HCEC 1CT (cell line): ENCODE results near the gene PCDHB8.
A peak's percentile ranks its signal among the peaks of the same experiment; 100 is the strongest.
"Not testable (repeated sequence)": the region's sequence is repeated elsewhere in the genome, so short reads cannot be mapped to it uniquely, and the experiment has no call there.

Experiments used
- DNase-seq: peaks from one replicate; pipeline ENCODE4 v3.0.0-alpha.2; 2017

The PCDHB8 gene

DNA sequence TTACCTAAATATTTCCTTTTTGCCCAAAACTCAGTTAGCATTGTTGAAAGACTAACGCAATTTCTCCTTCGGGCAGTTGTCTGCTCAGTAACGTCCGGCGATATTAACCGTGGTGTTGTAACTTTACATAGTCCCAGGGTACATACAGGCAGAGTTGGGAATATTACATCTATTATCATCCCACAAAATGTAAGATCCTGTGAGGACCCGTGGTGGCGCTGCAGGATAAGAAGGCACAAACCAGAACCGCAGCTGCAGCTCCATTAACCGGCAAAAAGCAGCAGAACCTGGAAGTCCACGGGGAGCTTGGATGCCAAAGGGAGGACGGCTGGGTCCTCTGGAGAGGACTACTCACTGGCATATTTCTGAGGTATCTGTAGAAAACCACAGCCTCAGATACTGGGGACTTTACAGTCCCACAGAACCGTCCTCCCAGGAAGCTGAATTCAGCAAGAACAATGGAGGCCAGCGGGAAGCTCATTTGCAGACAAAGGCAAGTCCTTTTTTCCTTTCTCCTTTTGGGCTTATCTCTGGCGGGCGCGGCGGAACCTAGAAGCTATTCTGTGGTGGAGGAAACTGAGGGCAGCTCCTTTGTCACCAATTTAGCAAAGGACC, at the start of gene PCDHB8:
TSS of gene PCDHB8 (plus strand) at position 214 of the 615 bp plus-strand sequence. CDS start at position 459, 245 bp downstream.
- not testable (repeated sequence) for DNase-seq

DNA sequence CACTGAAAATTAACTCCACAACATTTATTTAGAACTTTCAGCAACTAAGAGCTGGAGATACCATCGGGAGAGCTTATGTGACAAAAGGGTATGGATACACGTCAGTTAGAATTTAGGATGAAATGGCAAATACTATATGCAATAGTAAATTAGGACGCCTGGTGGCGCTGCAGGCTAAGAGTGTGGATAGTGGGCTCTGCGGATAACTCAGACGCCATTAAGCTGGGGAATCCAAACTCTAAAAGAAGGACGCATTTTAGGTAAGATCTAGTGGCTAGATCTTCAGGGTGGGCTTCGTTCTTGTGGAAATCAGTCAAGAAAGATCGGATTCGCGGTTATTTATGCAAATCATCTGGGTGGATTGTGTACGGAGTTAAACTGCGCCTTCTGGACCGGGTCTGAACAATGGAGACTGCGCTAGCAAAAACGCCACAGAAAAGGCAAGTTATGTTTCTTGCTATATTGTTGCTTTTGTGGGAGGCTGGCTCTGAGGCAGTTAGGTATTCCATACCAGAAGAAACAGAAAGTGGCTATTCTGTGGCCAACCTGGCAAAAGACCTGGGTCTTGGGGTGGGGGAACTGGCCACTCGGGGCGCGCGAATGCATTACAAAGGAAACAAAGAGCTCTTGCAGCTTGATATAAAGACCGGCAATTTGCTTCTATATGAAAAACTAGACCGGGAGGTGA, 42.4 kb upstream of the PCDHB8 start, which contains the start of gene PCDHB5:
TSS of gene PCDHB5 (plus strand) at position 177 of the 688 bp plus-strand sequence. CDS start at position 406, 229 bp downstream.
- no peak for DNase-seq

DNA sequence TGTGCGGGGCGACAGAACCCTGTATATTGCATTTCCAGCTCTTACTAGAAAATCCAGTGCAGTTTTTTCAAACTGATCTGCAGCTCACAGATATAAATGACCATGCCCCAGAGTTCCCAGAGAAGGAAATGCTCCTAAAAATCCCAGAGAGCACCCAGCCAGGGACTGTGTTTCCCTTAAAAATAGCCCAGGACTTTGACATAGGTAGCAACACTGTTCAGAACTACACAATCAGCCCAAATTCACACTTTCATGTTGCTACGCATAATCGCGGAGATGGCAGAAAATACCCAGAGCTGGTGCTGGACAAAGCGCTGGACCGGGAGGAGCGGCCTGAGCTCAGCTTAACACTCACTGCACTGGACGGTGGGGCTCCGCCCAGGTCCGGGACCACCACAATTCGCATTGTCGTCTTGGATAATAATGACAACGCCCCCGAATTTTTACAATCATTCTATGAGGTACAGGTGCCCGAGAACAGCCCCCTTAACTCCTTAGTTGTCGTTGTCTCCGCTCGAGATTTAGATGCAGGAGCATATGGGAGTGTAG, 41.8 kb upstream of the PCDHB8 start:
- DNase-seq, result no peak

DNA sequence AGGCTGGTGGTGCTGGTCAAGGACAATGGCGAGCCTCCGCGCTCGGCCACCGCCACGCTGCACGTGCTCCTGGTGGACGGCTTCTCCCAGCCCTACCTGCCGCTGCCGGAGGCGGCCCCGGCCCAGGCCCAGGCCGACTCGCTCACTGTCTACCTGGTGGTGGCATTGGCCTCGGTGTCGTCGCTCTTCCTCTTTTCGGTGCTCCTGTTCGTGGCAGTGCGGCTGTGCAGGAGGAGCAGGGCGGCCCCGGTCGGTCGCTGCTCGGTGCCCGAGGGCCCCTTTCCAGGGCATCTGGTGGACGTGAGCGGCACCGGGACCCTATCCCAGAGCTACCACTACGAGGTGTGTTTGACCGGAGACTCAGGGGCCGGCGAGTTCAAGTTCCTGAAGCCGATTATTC, 40.2 kb upstream of the PCDHB8 start:
- DNase-seq, result not testable (repeated sequence)

DNA sequence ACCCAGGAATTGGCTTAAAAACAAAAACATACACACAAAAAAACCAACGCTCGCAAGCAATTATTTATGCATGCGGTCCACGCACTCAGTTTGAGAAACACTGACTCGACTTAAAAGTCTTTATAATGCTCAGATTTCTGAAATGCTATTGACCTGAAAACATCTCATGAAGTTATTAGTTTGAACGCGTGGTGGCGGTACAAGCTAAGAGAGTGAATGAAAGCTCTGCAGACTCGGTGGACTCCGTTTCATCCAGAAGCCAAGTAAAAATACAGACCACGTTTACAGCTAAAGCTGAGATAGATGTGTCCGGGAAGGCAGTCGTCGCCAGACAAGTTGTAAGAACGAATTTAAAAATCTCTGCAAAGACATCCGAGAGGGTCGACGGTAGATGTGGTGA, 27.8 kb upstream of the PCDHB8 start, which contains the start of gene PCDHB6:
TSS of gene PCDHB6 (plus strand) at position 246 of the 400 bp plus-strand sequence. CDS start 201 bp downstream, outside the sequence.
- no peak for DNase-seq

DNA sequence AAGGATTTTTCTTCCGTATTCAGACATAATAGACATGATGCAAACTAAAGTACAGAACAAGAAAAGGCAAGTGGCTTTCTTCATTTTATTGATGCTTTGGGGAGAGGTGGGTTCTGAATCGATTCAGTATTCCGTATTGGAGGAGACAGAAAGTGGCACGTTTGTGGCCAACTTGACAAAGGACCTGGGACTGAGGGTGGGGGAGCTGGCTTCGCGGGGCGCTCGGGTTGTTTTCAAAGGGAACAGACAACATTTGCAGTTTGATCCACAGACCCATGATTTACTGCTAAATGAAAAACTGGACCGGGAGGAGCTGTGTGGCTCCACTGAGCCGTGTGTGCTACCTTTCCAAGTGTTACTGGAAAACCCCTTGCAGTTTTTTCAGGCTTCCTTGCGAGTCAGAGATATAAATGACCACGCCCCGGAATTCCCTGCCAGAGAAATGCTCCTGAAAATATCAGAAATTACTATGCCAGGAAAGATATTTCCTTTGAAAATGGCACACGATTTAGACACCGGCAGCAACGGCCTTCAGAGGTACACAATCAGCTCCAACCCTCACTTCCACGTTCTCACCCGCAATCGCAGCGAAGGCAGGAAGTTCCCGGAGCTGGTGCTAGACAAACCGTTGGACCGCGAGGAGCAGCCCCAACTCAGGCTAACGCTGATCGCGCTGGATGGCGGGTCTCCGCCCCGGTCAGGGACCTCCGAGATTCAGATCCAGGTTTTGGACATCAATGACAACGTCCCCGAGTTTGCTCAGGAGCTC, 27.2 kb upstream of the PCDHB8 start:
- no peak for DNase-seq

DNA sequence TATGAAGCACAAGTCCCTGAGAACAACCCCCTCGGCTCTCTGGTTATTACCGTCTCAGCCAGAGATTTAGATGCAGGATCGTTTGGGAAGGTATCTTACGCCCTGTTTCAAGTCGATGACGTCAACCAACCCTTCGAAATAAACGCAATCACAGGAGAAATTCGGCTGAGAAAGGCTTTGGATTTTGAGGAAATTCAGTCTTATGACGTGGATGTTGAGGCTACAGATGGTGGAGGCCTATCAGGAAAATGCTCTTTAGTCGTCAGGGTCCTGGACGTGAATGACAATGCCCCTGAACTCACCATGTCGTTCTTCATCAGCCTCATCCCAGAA, 26.6 kb upstream of the PCDHB8 start:
- DNase-seq, result no peak

DNA sequence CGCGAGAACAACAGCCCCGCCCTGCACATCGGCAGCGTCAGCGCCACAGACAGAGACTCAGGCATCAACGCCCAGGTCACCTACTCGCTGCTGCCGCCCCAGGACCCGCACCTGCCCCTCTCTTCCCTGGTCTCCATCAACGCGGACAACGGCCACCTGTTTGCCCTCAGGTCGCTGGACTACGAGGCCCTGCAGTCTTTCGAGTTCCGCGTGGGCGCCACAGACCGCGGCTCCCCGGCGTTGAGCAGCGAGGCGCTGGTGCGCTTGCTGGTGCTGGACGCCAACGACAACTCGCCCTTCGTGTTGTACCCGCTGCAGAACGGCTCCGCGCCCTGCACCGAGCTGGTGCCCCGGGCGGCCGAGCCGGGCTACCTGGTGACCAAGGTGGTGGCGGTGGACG, 26.0 kb upstream of the PCDHB8 start:
- DNase-seq, result not testable (repeated sequence)

DNA sequence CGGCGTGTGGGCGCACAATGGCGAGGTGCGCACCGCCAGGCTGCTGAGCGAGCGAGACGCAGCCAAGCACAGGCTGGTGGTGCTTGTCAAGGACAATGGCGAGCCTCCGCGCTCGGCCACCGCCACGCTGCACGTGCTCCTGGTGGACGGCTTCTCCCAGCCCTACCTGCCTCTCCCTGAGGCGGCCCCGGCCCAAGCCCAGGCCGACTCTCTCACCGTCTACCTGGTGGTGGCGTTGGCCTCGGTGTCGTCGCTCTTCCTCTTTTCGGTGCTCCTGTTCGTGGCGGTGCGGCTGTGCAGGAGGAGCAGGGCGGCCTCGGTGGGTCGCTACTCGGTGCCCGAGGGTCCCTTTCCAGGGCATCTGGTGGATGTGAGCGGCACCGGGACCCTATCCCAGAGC, 25.5 kb upstream of the PCDHB8 start:
- not testable (repeated sequence) for DNase-seq

DNA sequence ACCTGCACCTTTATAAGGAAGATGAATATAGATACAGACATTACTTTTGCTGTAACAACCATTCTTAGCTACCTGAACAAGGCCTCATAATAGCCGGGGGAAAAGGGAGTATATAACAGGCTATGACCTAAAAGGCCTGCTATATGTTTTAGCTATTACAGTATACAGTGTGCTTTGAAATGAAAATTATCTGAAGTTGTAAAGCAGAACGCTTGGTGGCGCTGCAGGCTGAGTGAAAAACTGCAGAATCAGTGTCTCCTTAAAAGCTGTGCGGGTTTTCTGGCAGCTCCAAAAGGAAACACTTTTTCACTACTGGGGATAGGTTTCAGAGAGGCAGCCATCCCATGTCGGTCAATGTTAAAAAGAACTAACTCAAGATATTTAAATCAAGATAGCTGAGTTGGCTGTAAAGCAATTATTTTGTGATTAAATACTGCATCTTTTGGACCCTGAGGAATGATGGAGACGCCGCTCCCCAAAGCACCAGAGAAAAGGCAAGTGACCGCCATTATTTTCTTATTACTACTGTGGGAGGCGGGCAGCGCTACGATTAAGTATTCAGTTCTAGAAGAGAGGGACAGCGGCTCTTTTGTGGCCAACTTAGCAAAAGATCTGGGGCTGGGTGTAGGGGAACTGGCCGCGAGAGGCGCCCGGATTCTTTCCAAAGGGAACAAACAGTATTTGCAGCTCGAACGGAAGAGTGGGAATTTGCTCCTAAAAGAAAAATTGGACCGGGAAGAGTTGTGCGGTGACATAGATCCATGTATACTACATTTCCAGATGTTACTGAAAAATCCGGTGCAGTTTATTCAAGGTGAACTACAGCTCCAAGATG, 21.8 kb upstream of the PCDHB8 start:
- no peak for DNase-seq

DNA sequence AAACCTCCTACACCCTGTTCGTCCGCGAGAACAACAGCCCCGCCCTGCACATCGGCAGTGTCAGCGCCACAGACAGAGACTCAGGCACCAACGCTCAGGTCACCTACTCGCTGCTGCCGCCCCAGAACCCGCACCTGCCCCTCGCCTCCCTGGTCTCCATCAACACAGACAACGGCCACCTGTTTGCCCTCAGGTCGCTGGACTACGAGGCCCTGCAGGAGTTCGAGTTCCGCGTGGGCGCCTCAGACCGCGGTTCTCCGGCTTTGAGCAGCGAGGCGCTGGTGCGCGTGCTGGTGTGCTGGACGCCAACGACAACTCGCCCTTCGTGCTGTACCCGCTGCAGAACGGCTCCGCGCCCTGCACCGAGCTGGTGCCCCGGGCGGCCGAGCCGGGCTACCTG, 20.2 kb upstream of the PCDHB8 start:
- not testable (repeated sequence) for DNase-seq

DNA sequence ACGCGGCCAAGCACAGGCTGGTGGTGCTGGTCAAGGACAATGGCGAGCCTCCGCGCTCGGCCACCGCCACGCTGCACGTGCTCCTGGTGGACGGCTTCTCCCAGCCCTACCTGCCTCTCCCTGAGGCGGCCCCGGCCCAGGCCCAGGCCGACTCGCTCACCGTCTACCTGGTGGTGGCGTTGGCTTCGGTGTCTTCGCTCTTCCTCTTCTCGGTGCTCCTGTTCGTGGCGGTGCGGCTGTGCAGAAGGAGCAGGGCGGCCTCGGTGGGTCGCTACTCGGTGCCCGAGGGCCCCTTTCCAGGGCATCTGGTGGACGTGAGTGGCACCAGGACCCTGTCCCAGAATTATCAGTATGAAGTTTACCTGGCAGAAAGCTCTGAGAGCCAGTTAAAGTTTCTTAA, 19.7 kb upstream of the PCDHB8 start:
- not testable (repeated sequence) for DNase-seq

DNA sequence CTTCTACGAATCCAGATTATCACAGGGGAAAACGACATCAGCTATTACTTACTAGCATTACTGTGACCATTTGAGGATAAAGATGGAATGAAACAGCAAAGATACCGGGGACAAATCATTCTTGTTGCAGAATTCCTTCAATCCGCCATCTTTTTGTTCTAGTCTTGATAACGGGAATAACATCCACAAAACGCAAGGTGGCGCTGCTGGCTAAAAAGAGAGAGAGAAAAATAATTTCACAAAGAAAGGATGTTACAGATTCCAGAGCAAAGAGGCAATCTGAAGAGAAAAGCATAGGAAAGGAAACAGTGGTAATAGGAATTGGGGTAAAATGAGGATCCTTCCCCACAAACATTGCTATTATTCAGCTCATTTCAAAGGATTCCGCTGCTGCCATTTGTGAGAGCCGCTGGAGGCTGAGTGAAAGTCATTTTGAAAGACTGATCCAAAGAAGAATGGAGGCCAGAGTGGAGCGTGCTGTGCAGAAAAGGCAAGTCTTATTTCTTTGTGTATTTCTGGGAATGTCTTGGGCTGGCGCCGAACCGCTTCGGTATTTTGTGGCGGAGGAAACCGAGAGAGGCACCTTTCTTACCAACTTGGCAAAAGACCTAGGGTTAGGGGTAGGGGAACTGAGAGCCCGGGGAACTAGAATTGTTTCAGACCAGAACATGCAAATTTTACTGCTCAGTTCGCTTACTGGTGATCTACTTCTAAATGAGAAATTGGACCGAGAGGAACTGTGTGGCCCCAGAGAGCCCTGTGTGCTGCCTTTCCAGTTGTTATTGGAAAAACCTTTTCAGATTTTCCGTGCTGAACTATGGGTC, 5.0 kb upstream of the PCDHB8 start, which contains the start of gene PCDHB7:
TSS of gene PCDHB7 (plus strand) at position 264 of the 824 bp plus-strand sequence. CDS start at position 456, 192 bp downstream.
- no peak for DNase-seq

DNA sequence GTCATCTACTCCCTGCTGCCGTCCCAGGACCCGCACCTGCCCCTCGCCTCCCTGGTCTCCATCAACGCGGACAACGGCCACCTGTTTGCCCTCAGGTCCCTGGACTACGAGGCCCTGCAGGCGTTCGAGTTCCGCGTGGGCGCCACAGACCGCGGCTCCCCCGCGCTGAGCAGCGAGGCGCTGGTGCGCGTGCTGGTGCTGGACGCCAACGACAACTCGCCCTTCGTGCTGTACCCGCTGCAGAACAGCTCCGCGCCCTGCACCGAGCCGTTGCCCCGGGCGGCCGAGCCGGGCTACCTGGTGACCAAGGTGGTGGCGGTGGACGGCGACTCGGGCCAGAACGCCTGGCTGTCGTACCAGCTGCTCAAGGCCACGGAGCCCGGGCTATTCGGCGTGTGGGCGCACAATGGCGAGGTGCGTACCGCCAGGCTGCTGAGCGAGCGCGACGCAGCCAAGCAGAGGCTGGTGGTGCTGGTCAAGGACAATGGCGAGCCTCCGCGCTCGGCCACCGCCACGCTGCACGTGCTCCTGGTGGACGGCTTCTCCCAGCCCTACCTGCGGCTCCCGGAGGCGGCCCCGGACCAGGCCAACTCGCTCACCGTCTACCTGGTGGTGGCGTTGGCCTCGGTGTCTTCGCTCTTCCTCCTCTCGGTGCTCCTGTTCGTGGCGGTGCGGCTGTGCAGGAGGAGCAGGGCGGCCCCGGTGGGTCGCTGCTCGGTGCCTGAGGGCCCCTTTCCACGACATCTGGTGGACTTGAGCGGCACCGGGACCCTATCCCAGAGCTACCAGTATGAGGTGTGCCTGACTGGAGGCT, 3.1 kb upstream of the PCDHB8 start:
- not testable (repeated sequence) for DNase-seq

DNA sequence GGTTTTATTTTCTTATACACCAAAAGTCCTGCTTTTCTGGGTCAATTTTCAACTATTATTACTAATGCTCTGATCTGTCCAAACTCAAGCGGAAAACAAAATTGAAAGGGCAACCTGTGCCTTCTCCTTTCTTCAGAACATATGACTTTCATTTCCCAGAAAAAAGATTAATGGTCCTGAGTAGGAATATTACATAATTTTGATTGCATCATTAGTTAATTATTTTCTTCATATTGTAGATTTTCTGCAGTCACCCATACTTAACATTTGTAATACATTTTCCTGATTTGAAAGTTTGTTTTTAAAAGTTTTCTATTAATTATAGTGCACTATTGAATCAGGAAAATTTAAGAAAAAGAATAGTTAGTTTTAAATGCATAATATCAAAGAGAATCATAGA, 1.7 kb upstream of the PCDHB8 start:
- no peak for DNase-seq

DNA sequence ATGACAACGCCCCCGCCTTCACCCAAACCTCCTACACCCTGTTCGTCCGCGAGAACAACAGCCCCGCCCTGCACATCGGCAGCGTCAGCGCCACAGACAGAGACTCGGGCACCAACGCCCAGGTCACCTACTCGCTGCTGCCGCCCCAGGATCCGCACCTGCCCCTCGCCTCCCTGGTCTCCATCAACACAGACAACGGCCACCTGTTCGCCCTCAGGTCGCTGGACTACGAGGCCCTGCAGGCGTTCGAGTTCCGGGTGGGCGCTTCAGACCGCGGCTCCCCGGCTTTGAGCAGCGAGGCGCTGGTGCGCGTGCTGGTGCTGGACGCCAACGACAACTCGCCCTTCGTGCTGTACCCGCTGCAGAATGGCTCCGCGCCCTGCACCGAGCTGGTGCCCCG, 1.8 kb downstream of the PCDHB8 start:
- not testable (repeated sequence) for DNase-seq

DNA sequence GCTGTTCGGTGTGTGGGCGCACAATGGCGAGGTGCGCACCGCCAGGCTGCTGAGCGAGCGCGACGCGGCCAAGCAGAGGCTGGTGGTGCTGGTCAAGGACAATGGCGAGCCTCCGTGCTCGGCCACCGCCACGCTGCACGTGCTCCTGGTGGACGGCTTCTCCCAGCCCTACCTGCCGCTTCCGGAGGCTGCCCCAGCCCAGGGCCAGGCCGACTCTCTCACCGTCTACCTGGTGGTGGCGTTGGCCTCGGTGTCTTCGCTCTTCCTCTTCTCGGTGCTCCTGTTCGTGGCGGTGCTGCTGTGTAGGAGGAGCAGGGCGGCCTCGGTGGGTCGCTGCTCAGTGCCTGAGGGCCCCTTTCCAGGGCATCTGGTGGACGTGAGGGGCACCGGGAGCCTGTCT, 2.3 kb downstream of the PCDHB8 start:
- DNase-seq, result not testable (repeated sequence)

DNA sequence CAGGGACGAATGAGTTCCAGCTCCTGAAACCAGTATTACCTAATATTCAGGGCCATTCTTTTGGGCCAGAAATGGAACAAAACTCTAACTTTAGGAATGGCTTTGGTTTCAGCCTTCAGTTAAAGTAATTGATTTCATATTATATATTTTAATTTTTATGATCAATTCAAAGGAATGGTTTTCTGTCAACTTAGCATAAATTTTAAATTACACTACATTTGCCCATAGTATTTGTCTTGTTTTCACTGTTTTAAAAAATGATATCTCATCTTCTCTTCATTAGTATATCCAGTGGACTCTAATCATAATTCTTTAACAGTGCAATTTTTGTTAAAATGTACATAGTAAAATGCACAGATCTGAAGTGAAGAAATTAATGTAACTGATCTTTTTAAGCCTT, 2.7 kb downstream of the PCDHB8 start:
- DNase-seq, result no peak

DNA sequence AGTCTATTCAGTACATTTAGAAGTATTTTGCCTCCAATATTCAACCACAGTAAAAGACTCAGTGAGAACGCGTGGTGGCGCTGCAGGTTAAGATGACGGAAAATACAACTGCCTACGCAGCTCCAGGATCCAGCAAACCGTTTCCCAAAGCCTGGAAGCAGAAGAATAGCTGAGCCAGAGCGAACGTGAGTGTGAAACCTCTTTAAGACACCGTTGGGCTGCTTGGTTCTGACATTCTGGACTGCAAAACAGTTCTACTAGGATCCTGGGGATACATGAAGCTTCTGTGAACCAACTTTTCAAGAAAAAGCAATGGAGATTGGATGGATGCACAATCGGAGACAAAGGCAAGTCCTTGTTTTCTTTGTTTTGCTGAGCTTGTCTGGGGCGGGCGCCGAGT, 4.7 kb downstream of the PCDHB8 start, which contains the start of gene PCDHB16:
TSS of gene PCDHB16 (plus strand) at position 140 of the 400 bp plus-strand sequence. CDS start at position 313, 173 bp downstream.
- DNase-seq, result peak; percentile 14
